Measurements from ENCODE around the gene TMC6.

DNA sequence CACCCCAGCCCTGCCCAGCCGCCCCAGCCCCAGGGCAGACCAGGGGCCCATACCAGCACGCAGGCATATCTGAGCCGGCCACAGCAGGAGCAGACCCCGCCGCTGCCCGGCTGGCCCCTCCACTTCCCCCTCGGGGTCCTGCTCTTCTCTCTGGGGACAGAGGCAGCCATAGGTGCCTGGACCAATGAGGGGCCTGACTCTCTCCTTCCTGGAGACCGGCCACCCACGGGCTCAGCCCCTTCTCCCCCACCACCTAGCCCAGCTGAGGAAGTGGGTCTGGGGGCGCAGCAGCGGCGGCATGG, 3.8 kb downstream of the TMC6 start:
- TF ChIP-seq, protein P1, sequence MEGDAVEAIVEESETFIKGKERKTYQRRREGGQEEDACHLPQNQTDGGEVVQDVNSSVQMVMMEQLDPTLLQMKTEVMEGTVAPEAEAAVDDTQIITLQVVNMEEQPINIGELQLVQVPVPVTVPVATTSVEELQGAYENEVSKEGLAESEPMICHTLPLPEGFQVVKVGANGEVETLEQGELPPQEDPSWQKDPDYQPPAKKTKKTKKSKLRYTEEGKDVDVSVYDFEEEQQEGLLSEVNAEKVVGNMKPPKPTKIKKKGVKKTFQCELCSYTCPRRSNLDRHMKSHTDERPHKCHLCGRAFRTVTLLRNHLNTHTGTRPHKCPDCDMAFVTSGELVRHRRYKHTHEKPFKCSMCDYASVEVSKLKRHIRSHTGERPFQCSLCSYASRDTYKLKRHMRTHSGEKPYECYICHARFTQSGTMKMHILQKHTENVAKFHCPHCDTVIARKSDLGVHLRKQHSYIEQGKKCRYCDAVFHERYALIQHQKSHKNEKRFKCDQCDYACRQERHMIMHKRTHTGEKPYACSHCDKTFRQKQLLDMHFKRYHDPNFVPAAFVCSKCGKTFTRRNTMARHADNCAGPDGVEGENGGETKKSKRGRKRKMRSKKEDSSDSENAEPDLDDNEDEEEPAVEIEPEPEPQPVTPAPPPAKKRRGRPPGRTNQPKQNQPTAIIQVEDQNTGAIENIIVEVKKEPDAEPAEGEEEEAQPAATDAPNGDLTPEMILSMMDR (IDR thresholded peaks at IDR 0.05) = no peak
- TF ChIP-seq POLR2A (IDR thresholded peaks at IDR 0.05; ENCODE audit: low read depth) = no peak

Data from esophagus muscularis mucosa (tissue), 3 donors.